KOPT-K1 (cell line): ENCODE results near the gene SCGB3A1.

Experiments
- H3K27ac ChIP-seq: fragments of 200-600 bp; sonication (generic); 2 replicates; pipeline ENCODE4 v1.5.1; 2016; ENCODE audit warnings: antibody characterized with exemption, mild to moderate bottlenecking, low read depth, low read length; ENCODE audit not compliant: poor library complexity, severe bottlenecking
- H3K36me3 ChIP-seq: fragments of 200-600 bp; sonication (generic); 2 replicates; pipeline ENCODE4 v1.5.1; 2017; ENCODE audit warnings: antibody characterized with exemption, mild to moderate bottlenecking, low read length, moderate library complexity; ENCODE audit not compliant: insufficient read depth
- H3K9me3 ChIP-seq: fragments of 200-600 bp; sonication (generic); 2 replicates; pipeline ENCODE4 v1.5.1; 2017; ENCODE audit warnings: antibody characterized with exemption, low read length, mild to moderate bottlenecking; ENCODE audit not compliant: insufficient read depth, poor library complexity, severe bottlenecking

Gene SCGB3A1

DNA sequence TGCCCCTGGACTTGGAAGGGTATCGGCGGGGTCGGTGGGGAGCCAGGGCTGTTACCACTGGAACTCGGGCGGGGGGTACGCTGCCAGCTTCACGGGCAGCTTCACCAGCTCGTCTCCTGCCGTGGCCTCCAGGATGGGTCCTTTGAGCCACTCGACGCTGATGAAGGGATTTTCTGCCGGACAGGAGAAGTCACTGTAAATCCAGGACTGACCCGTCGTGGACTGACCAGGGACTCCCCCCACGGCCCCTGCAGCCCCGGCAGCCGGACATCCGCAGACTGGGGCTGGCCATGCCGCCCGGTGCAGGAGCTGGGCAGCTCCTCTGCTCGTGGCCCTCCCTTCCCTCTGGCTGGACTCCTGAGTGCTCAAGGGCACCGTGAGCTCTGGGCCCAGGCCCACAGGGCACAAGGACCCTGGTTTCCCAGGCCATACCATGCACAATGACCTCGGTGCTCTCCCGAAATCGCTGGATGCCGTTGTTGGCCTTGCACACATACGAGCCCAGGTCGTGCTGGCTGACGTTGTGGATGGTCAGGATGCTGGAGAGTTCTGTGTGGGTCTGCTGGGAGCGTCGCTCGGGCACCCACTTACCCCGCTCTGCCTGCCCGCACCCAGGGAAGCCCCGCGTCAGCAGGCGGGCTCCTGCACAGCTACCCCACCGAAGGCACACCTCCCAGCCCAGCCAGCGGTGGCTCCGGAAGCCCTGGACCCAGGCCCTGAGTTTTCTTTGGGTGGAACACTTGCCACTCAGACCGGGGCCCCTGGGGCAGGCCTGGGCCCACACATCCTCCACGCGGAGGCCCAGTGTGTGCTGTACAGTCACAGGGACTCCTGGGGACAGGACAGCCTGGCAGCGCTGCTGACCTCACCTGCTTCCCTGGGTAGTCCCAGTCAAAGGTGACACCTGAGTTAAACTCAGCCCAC is 37.8 kb upstream of the SCGB3A1 start:
- Histone ChIP-seq H3K27ac (no peak overlapping the region), H3K36me3 (no peaks in the 10 kb centered on the region), H3K9me3 (no peaks in the 10 kb centered on the region)

DNA sequence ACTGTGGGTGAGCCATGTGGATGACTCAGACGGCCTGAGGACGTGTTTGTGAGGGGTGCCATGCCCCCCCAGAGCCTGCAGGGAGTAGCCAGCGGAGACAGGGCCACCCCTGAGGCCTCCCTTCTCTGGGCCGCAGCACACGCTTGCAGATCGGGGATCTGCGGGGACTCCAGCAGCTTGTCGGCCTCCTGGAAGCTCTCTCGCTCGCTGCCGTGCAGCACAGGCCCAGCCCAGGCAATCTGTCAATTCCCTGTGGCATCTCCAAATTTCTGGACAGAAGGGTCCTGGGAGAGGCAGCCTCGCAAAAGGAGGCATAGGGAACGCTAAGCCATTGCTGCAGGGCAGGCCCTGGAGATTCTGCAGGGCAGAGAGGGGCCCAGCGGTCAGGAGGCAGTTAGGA is 36.9 kb upstream of the SCGB3A1 start:
- no peaks in the 10 kb centered on the region for H3K36me3 ChIP-seq
- no peak overlapping the region for H3K27ac ChIP-seq
- no peaks in the 10 kb centered on the region for H3K9me3 ChIP-seq

DNA sequence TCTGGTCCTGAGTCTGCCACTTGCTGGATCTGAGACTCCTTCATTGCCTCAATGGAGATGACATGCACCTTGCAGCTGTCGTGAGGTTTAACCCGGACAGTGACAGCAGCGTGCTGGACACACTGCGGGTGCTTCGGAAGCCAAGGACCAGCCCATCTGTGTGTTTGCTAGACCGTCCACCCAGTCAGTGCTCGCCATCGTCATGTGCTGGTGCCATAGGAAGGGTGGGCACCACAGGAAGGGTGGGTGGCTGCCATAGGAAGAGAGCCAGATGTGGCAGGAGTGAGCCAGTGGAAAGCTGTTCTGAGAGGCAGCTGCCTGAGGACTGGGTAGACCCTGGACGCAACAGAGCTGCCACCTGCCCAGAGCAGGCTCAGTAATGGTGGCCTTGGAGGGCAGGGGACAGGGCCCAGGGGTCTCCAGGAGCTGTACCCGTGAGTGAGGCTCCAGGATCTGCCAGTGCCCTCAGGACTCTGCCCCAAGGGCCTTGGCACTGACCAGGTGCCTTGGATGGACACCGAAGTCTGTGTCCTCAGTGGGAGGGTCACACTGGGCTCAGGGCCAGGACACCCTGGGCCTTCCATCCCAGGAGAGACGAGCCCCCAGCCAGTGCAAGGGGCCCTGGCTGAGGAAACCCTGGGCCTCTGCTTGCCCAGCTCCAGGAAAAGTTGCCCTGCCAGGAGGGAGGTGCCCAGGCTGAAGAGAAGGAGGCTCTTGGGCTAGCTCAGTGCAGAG is 36.3 kb upstream of the SCGB3A1 start:
- no peaks in the 10 kb centered on the region for H3K9me3 ChIP-seq
- H3K36me3 ChIP-seq = no peaks in the 10 kb centered on the region
- H3K27ac ChIP-seq = no peak overlapping the region

DNA sequence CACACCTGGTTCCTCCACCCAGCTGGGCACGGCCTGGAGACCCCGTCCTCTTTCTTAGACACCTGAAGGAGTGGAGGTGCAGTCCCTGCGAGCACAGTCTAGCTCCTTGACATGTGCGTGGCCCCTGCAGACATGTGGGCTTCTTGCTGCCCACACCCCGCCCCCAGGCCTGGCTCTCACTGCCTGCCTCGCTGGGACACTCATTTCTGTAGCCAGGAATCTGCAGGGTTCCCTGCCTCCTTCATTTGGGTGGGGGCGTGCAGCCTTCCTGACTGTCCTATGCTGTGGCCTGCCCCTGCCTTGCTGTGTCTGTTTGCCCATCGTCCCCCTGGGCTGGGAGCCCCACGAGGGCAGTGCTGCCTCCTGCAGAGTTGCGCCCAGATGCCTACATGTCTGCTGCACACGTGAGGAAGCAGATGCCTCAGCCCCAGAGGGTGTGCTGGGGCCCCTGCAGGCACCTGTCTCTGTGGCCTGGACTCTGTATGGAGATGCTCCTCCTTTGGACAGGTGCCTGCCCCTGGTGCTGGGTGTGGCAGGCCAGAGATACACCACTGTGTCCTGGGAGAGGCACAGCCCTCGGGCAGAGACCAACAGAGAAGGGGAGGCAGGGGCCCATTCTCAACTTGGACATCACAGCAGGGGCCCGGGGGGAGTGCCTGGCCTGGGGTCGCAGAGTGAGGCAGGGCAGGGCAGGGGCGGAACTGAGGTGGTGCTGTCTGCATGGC is 35.5 kb upstream of the SCGB3A1 start:
- no peaks in the 10 kb centered on the region for H3K9me3 ChIP-seq
- no peak overlapping the region for H3K27ac ChIP-seq
- H3K36me3 ChIP-seq = no peaks in the 10 kb centered on the region

DNA sequence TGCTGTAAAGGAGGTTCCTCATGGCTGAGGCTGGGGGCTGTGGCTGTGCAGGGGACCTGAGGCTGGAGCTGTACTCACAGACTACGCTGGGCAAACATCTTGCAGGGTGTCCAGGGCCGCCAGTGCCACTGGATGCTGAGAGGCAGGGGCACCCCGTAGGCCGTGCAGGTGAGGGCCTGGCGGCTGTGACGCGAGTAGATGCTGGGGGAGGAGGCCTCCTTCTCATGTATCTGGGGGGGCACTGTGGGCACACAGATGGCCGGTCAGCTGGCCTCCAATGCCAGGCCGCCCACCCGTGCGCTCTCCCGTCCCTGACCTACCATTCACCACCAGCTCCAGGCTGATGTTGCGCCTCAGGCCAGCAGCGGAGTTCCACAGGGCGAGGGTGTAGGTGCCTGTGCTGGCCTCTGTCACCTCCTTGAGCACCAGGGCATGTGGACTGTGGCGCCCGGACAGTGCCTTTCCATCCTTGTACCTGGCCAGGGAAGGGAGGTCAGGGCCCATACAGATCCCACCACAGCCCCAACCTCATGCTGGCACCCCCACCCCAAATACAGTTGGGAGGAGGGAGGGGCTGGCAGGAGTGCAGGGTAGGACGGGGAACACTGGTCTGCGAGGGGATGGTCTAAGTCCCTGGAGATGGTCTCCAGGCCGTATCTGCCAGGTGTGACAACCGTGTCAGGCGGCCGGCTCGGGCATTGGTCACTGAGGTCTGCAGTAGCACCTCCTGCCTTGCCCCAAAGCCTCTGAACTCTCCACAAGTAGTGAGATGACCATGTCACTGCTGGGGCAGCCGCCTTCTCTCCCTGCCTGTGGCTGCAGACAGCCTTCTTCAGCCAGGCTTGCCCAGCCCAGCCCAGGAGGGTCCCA is 34.7 kb upstream of the SCGB3A1 start:
- Histone ChIP-seq H3K36me3 (no peaks in the 10 kb centered on the region), H3K27ac (no peak overlapping the region), H3K9me3 (no peaks in the 10 kb centered on the region)

DNA sequence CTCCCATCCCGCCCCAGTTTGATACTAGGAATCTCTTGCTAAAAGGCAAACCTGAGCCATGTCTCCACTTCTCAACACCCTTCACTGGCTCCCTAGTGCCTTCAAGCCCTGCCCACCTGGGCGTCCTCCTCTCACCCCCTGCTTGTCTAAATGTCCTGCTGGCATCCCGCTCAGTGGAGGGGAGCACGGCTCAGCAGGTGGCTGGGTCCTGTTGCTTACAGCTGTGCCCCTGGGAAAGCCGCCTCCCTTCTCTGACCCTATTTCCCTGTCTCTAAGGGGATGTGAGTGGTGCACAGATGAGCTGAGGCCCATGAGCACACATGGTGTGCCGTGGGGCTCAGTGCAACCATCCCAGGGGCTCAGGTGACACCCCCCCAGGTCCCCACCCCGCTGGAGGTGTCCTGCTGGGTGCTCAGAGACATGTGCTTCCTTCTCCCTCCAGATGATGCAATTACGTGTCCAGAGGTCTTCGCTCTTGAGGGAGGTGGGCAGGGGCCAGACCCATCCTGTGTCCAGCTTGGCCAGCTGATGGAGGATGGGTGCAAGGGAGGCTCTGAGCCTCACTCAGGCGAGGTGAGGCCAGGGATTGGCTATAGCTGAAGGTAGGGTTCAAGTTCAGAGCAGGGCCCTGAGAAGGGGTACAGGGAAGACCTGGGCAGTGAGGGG is 34.0 kb upstream of the SCGB3A1 start:
- no peak overlapping the region for H3K27ac ChIP-seq
- H3K36me3 ChIP-seq = no peaks in the 10 kb centered on the region
- no peaks in the 10 kb centered on the region for H3K9me3 ChIP-seq

DNA sequence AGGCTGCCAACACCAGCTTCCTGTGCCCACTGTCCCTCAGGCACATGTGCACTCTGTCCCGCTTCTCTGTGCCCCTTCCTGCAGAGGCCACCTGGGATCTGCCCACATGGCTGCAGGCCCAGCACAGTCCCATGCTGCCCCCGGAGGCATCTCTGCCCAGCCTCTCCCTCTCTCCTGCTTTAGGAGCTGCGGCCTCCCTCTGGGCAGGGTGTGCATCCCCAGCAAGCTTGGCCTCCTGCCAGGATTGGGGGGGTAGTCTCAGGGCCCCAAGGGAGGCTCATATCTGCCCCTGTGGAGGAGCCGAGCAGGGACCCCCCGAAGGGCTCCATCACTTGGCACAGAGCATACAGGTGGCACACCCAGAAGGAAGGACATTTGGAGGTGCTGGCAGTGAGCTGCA is 33.3 kb upstream of the SCGB3A1 start:
- Histone ChIP-seq H3K27ac (no peak overlapping the region), H3K36me3 (no peaks in the 10 kb centered on the region), H3K9me3 (no peaks in the 10 kb centered on the region)

DNA sequence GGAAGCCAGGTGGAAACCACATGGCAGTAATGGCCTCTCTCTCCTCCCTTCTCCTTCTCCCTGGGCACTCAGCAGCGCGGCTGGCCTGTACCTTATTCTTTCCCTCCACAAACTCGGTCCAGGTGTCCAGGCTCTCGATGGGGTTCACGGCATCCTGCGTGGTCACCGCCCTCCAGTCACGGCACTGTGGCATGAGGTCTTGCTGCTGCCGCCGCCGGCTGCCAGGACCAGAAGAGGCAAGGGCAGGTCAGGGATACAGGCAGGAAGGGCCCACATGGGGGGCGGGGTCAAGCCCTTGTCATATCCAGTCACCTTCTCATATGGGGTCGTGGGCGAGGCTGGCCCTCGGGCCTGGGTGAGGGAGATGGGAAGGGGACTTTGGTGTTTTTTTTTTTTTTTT is 32.5 kb upstream of the SCGB3A1 start:
- Histone ChIP-seq H3K36me3 (no peaks in the 10 kb centered on the region), H3K9me3 (no peaks in the 10 kb centered on the region), H3K27ac (no peak overlapping the region)

DNA sequence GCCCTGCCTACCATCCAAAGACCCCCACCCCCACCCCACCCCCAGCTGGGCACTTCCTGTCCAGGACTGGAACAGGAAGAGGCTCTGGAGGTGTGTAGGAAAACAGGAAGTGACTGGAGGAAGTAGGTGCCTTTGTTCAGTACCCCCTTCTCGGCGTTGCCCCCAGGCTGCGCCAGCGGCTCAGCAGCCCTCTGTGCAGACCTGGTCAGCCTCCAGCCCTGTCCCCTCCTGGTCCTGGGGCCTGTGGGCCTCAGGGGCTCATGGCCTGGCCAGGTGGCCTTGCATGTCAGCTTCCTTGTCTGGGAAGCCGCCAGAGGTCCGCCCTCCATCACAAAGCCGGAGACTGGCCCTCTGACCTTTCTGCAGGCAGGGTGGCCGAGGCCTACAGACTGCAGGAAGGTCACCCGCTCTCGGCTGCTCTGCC is 32.1 kb upstream of the SCGB3A1 start:
- Histone ChIP-seq H3K36me3 (no peaks in the 10 kb centered on the region), H3K9me3 (no peaks in the 10 kb centered on the region), H3K27ac (no peak overlapping the region)

DNA sequence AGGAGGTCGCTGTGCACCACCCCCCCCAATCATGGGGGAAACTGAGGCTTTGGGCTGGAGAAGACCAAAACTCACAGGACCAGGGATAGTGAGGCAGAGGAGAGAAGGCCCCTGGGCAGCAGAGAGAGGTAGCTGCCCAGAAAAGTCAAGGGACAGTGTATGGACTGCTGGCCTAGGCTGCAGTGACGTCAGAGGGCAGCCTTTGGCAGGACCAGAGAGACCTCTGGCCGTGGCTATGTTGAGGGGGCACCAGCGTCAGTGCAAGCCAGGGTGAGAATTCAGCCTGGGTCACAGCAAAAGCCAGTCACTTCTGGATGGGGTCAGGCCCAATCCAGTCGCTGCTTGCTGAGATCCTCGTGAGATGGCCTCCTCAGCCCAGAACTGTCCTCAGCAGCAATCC is 31.6 kb upstream of the SCGB3A1 start:
- Histone ChIP-seq H3K9me3 (no peaks in the 10 kb centered on the region), H3K36me3 (no peaks in the 10 kb centered on the region), H3K27ac (no peak overlapping the region)

DNA sequence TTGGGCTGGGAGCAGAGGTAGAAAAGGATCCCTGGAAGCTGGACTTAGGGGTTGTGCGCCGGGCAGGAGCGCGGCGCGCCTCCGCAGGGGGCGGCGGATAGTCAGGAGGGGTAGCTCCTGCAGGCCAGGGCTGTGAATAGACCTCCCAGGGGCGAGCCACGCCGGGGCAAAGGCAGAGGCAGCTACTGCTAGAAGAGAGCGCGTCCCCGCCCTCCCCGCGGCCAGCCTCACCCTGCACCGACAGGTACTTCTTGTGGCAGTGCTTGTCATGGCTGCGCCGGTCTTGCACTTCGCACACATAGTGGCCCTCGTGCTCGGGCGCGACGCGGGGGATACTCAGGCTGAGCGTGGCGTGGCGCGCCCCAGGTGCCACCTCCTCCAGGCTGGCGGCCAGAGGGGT is 30.0 kb upstream of the SCGB3A1 start:
- Histone ChIP-seq H3K36me3 (no peaks in the 10 kb centered on the region), H3K27ac (no peak overlapping the region), H3K9me3 (no peaks in the 10 kb centered on the region)

DNA sequence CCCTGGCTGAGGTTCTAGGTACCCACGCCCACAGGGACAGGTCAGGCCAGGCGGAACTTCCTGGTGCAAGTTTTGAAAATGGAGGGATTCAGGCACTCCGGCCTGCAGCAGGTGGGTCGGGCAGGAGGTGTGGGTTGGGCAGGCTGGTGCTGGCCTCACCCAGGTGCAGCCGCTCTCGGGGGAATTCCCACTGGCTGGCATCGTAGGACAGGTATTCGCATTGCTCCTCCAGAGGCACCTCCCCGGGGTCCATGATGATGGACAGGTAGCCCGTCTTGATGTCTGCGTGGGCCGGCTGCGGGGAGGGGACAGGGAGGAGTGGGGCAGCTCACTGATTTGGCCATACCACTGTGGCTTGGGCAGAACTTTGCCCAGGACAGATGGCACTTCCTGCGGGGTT is 28.7 kb upstream of the SCGB3A1 start:
- no peaks in the 10 kb centered on the region for H3K36me3 ChIP-seq
- H3K9me3 ChIP-seq = no peaks in the 10 kb centered on the region
- H3K27ac ChIP-seq = no peak overlapping the region

DNA sequence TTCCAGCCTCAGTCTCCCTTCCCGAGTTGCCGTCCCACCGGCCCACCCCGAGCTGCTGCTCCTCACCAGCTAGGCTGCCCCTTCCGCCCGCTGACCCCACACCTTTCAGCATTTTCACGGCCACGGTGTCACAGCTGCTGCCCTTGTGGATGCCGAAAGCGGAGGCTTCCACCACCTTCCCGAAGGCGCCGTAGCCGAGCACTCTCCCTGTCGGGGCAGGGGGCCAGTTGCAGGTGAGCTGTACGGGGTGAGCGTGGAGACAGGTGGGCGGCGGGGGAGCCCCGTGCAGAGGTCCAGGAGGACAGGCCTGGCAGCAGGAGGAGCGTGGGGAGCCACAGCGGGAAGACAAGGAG is 28.2 kb upstream of the SCGB3A1 start:
- H3K36me3 ChIP-seq = no peaks in the 10 kb centered on the region
- H3K9me3 ChIP-seq = no peaks in the 10 kb centered on the region

More for the DNA sequence above, 28.2 kb upstream of the SCGB3A1 start:
- peak overlapping the region; percentile 61 for H3K27ac ChIP-seq
